ENCODE measurements around the gene LITAF.

LITAF gene

GRCh38 chr16:11629071-11630030, 42.6 kb upstream of the LITAF start:
- Histone ChIP-seq H3K9me3 (ENCODE audit: control insufficient read depth, low read depth, low read length) (no peaks in the 10 kb centered on the region), H3K4me1 (ENCODE audit: control insufficient read depth, low read depth, low read length) (no peaks in the 10 kb centered on the region), H3K9ac (ENCODE audit: low read length) (no peak overlapping the region), H3K27me3 (ENCODE audit: control insufficient read depth, insufficient read depth, low read length) (no peaks in the 10 kb centered on the region), H3K4me3 (ENCODE audit: low read length) (no peak overlapping the region), H3K36me3 (ENCODE audit: control insufficient read depth, low read depth, low read length) (no peaks in the 10 kb centered on the region), H3K27ac (ENCODE audit: low read length) (no peak overlapping the region)

GRCh38 chr16:11627822-11628457, 41.2 kb upstream of the LITAF start:
- H3K36me3 ChIP-seq (ENCODE audit: control insufficient read depth, low read depth, low read length), result no peaks in the 10 kb centered on the region
- H3K4me1 ChIP-seq (ENCODE audit: control insufficient read depth, low read depth, low read length), result no peaks in the 10 kb centered on the region
- no peaks in the 10 kb centered on the region for H3K9me3 ChIP-seq (ENCODE audit: control insufficient read depth, low read depth, low read length)
- H3K9ac ChIP-seq (ENCODE audit: low read length), result no peak overlapping the region
- H3K27me3 ChIP-seq (ENCODE audit: control insufficient read depth, insufficient read depth, low read length), result no peaks in the 10 kb centered on the region
- no peak overlapping the region for H3K27ac ChIP-seq (ENCODE audit: low read length)
- no peak overlapping the region for H3K4me3 ChIP-seq (ENCODE audit: low read length)

GRCh38 chr16:11627292-11627663, 40.6 kb upstream of the LITAF start:
- Histone ChIP-seq H3K27ac (ENCODE audit: low read length) (no peak overlapping the region), H3K9ac (ENCODE audit: low read length) (no peak overlapping the region), H3K36me3 (ENCODE audit: control insufficient read depth, low read depth, low read length) (no peaks in the 10 kb centered on the region), H3K27me3 (ENCODE audit: control insufficient read depth, insufficient read depth, low read length) (no peaks in the 10 kb centered on the region), H3K4me3 (ENCODE audit: low read length) (no peak overlapping the region), H3K9me3 (ENCODE audit: control insufficient read depth, low read depth, low read length) (no peaks in the 10 kb centered on the region), H3K4me1 (ENCODE audit: control insufficient read depth, low read depth, low read length) (no peaks in the 10 kb centered on the region)

DNA sequence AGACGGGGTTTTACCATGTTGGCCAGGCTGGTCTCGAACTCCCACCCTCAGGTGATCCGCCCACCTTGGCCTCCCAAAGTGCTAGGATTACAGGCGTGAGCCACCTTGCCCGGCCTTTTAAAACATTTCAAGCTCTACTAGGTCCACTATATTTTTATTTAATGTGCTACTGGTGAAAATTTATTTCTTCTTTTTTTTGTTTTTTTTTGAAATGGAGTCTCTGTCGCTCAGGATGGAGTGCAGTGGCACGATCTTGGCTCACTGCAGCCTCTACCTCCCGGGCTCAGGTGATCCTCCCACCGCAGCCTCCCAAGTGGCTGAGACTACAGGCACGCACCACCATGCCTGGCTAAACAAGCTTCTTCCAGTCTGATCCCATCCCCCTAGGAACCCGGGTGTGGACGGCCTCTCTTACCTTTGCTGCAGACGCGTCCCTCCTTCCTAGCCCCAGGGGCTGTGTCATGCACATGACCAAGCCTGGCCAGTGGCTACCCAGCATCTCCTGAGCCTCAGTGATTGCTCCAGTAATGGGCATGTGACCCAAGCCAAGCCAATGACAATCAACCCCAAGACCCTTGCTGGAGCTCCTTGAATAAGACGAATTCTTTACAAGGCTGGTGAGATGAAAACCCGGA, 40.1 kb upstream of the LITAF start:
- Histone ChIP-seq H3K27me3 (ENCODE audit: control insufficient read depth, insufficient read depth, low read length) (no peaks in the 10 kb centered on the region), H3K4me1 (ENCODE audit: control insufficient read depth, low read depth, low read length) (no peaks in the 10 kb centered on the region), H3K27ac (ENCODE audit: low read length) (no peak overlapping the region), H3K9ac (ENCODE audit: low read length) (no peak overlapping the region), H3K9me3 (ENCODE audit: control insufficient read depth, low read depth, low read length) (no peaks in the 10 kb centered on the region), H3K36me3 (ENCODE audit: control insufficient read depth, low read depth, low read length) (no peaks in the 10 kb centered on the region), H3K4me3 (ENCODE audit: low read length) (no peak overlapping the region)

GRCh38 chr16:11625769-11626168, 39.0 kb upstream of the LITAF start:
- H3K4me3 ChIP-seq (ENCODE audit: low read length), result no peak overlapping the region
- no peak overlapping the region for H3K27ac ChIP-seq (ENCODE audit: low read length)
- H3K4me1 ChIP-seq (ENCODE audit: control insufficient read depth, low read depth, low read length), result no peaks in the 10 kb centered on the region
- H3K9ac ChIP-seq (ENCODE audit: low read length), result no peak overlapping the region
- no peaks in the 10 kb centered on the region for H3K9me3 ChIP-seq (ENCODE audit: control insufficient read depth, low read depth, low read length)
- no peaks in the 10 kb centered on the region for H3K36me3 ChIP-seq (ENCODE audit: control insufficient read depth, low read depth, low read length)
- no peaks in the 10 kb centered on the region for H3K27me3 ChIP-seq (ENCODE audit: control insufficient read depth, insufficient read depth, low read length)

DNA sequence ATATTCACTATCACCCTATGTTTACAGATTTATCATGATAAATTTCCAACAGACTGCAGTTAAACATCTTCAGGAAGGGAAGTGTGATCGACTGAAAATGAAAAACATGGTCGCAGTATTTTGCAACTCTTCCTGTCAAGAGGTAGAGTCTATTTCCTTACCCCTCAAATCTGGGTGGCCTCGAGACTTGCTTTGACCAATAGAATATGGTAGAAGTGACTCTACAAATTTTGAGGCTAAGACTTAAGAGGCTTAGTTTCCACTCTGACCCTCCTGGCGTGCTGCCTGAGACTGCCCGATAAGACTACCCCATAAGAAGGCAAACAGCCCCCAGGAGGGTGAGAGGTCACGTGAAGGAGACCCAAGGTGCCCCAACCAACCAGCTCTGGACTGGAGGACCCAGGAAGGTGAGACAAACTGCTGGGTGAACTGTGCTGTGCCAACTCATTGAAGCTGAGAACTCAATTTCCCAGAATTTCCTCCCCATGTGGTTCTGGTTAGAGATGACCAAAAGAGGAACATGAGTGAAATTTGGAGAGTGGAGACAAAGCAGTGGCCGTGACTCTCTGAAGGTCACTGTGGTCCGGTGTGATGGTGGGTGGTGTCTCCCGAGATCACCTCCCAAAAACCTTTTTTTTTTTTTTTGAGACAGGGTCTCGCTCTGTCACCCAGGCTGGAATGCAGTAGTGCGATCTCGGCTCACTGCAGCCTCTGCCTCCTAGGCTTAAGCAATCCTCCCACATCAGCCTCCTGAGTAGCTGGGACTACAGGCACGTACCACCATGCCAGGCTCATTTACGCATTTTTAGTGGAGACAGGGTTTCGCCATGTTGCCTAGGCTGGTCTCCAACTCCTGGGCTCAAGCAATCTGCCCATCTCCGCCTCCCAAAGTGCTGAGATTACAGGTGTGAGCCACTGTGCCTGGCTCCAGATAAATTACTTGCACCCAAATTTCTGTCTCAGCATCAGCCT, 38.2 kb upstream of the LITAF start:
- H3K4me1 ChIP-seq (ENCODE audit: control insufficient read depth, low read depth, low read length), result no peaks in the 10 kb centered on the region
- H3K27ac ChIP-seq (ENCODE audit: low read length), result no peak overlapping the region
- no peaks in the 10 kb centered on the region for H3K27me3 ChIP-seq (ENCODE audit: control insufficient read depth, insufficient read depth, low read length)
- H3K4me3 ChIP-seq (ENCODE audit: low read length), result no peak overlapping the region
- no peaks in the 10 kb centered on the region for H3K36me3 ChIP-seq (ENCODE audit: control insufficient read depth, low read depth, low read length)
- H3K9me3 ChIP-seq (ENCODE audit: control insufficient read depth, low read depth, low read length), result no peaks in the 10 kb centered on the region
- no peak overlapping the region for H3K9ac ChIP-seq (ENCODE audit: low read length)

DNA sequence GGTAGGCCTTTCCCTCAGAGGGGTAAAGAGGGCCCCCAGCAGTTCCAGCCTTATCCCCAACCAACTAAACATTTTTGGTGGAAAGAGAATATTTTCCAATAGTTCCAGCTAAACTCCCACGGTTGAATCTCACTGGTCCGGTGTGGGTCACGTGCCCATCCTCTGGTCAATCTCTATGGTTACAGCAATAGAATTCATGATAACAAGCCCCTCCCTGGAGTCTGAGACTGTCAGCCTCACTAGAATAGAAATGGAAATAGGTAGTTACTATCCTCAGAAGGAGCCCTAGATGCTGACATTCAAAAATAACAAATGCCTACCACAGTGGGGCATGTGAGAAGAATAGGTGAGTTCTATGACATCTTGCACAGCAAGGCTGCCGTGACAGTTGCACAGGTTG, 37.5 kb upstream of the LITAF start:
- H3K27me3 ChIP-seq (ENCODE audit: control insufficient read depth, insufficient read depth, low read length), result no peaks in the 10 kb centered on the region
- no peaks in the 10 kb centered on the region for H3K9me3 ChIP-seq (ENCODE audit: control insufficient read depth, low read depth, low read length)
- H3K9ac ChIP-seq (ENCODE audit: low read length), result no peak overlapping the region
- H3K4me1 ChIP-seq (ENCODE audit: control insufficient read depth, low read depth, low read length), result no peaks in the 10 kb centered on the region
- no peaks in the 10 kb centered on the region for H3K36me3 ChIP-seq (ENCODE audit: control insufficient read depth, low read depth, low read length)
- no peak overlapping the region for H3K4me3 ChIP-seq (ENCODE audit: low read length)
- no peak overlapping the region for H3K27ac ChIP-seq (ENCODE audit: low read length)

DNA sequence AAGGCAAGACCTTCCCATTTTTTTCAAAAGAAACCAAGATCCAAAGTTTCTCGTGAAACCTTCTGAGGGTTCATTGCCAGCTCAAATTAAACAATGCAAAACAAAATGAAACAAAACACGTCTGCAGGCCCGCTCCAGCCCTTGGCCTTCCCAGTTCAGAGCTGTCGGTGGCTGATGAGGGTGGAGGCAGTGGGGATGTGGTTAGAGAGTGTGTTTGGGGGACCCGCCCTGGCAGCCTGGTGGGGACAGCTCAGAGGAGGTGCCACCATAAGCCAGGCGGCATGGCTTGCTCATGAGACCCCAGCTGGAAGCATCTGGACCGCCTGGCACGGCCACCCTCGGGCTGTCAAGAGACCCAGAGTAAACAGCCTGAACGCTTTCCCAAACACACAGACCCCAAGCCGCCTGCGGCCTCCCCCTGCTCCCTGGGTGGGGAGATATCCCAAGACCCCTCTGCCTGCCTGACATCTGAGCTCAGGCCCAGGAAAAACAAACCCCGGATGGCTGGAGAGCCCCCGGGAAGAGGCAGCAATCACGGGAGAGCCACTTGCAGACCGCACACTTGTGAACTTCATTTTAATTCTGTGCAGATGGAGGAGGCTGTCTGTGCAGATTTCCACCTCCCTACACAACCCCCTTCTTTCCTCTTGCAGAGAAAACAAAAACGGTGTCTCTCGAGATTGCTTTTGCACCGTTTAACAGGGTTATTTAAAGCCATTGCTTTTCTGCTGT, 35.4 kb upstream of the LITAF start:
- no peak overlapping the region for H3K9ac ChIP-seq (ENCODE audit: low read length)

GRCh38 chr16:11621539-11621919, 34.8 kb upstream of the LITAF start:
- Histone ChIP-seq H3K36me3 (ENCODE audit: control insufficient read depth, low read depth, low read length) (no peaks in the 10 kb centered on the region), H3K4me3 (ENCODE audit: low read length) (no peak overlapping the region), H3K4me1 (ENCODE audit: control insufficient read depth, low read depth, low read length) (peaks cover 3% of the 10 kb centered on the region), H3K27me3 (ENCODE audit: control insufficient read depth, insufficient read depth, low read length) (no peaks in the 10 kb centered on the region), H3K9ac (ENCODE audit: low read length) (no peak overlapping the region), H3K27ac (ENCODE audit: low read length) (no peak overlapping the region), H3K9me3 (ENCODE audit: control insufficient read depth, low read depth, low read length) (no peaks in the 10 kb centered on the region)

More for the DNA sequence above, 35.4 kb upstream of the LITAF start:
- no peak overlapping the region for H3K4me3 ChIP-seq (ENCODE audit: low read length)
- no peaks in the 10 kb centered on the region for H3K36me3 ChIP-seq (ENCODE audit: control insufficient read depth, low read depth, low read length)
- no peaks in the 10 kb centered on the region for H3K27me3 ChIP-seq (ENCODE audit: control insufficient read depth, insufficient read depth, low read length)
- H3K27ac ChIP-seq (ENCODE audit: low read length), result no peak overlapping the region
- no peaks in the 10 kb centered on the region for H3K9me3 ChIP-seq (ENCODE audit: control insufficient read depth, low read depth, low read length)
- peaks cover 3% of the 10 kb centered on the region for H3K4me1 ChIP-seq (ENCODE audit: control insufficient read depth, low read depth, low read length)

GRCh38 chr16:11620243-11621003, 33.7 kb upstream of the LITAF start:
- H3K36me3 ChIP-seq (ENCODE audit: control insufficient read depth, low read depth, low read length), result no peaks in the 10 kb centered on the region
- H3K9ac ChIP-seq (ENCODE audit: low read length), result no peak overlapping the region
- no peaks in the 10 kb centered on the region for H3K9me3 ChIP-seq (ENCODE audit: control insufficient read depth, low read depth, low read length)
- peaks cover 8% of the 10 kb centered on the region for H3K4me1 ChIP-seq (ENCODE audit: control insufficient read depth, low read depth, low read length)
- H3K27me3 ChIP-seq (ENCODE audit: control insufficient read depth, insufficient read depth, low read length), result no peaks in the 10 kb centered on the region
- no peak overlapping the region for H3K4me3 ChIP-seq (ENCODE audit: low read length)
- H3K27ac ChIP-seq (ENCODE audit: low read length), result no peak overlapping the region

Measured in iPS-18a (cell line).